ENCODE results near the gene KMT2A. TPM values are rescaled to one million over a fixed set of nuclear protein-coding genes. Genes with fewer than 3 reads are reported as not detected.
"Not testable (repeated sequence)": the region's sequence is repeated elsewhere in the genome, so short reads cannot be mapped to it uniquely, and the experiment has no call there.

The KMT2A gene
- total and polyA plus RNA-seq, 4 donors, result 7.7 to 127 (median 27.0) TPM

DNA sequence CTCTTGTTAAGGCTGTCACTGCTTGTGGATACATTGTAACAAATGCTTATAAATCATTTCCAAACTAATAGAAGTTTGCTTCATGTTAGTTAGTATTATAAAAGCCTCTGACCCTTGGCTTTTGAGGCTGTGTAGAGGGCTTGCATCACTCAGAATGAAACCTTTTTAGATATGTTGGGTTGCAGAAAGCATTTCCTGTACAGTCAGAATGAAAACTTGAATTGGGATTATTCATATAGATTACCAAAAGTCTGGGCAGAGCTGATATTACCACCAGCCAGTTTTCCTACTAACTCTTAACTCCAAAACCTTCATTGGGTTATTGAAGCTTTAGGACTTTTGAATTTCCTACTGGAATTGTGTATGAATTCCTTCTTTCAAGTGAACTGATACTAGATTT lies 12.0 kb downstream of the KMT2A start:
- no peak overlapping the region for H3K9ac ChIP-seq (ENCODE audit: insufficient read depth in 1 of 2, low read length in 2 of 2)
- no peaks in the 10 kb centered on the region for H3K9me3 ChIP-seq (ENCODE audit: control insufficient read depth in 4 of 4, insufficient read depth in 3 of 4, low read length in 3 of 4)
- peaks cover 0 to 7% (median under 1%) of the 10 kb centered on the region in 5 donors for H3K4me1 ChIP-seq (ENCODE audit: control insufficient read depth in 5 of 5, insufficient read depth in 5 of 5, low read length in 5 of 5)
- DNase-seq, result no peak
- H3K36me3 ChIP-seq (ENCODE audit: control insufficient read depth in 4 of 4, insufficient read depth in 4 of 4, low read length in 4 of 4), result peaks cover 0 to 4% (median 1%) of the 10 kb centered on the region in 4 donors
- no peak overlapping the region for H3K4me3 ChIP-seq
- TF ChIP-seq, protein P1, sequence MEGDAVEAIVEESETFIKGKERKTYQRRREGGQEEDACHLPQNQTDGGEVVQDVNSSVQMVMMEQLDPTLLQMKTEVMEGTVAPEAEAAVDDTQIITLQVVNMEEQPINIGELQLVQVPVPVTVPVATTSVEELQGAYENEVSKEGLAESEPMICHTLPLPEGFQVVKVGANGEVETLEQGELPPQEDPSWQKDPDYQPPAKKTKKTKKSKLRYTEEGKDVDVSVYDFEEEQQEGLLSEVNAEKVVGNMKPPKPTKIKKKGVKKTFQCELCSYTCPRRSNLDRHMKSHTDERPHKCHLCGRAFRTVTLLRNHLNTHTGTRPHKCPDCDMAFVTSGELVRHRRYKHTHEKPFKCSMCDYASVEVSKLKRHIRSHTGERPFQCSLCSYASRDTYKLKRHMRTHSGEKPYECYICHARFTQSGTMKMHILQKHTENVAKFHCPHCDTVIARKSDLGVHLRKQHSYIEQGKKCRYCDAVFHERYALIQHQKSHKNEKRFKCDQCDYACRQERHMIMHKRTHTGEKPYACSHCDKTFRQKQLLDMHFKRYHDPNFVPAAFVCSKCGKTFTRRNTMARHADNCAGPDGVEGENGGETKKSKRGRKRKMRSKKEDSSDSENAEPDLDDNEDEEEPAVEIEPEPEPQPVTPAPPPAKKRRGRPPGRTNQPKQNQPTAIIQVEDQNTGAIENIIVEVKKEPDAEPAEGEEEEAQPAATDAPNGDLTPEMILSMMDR (IDR thresholded peaks at IDR 0.05; ENCODE audit: control extremely low read depth, extremely low read depth), result no peak
- H3K27ac ChIP-seq (ENCODE audit: low read depth in 1 of 2, low read length in 1 of 2), result no peak overlapping the region
- no peak for ATAC-seq (ENCODE audit: insufficient read depth, low FRiP score)
- no peaks in the 10 kb centered on the region for H3K27me3 ChIP-seq (ENCODE audit: control insufficient read depth in 3 of 3, insufficient read depth in 3 of 3, low read length in 2 of 3)

DNA sequence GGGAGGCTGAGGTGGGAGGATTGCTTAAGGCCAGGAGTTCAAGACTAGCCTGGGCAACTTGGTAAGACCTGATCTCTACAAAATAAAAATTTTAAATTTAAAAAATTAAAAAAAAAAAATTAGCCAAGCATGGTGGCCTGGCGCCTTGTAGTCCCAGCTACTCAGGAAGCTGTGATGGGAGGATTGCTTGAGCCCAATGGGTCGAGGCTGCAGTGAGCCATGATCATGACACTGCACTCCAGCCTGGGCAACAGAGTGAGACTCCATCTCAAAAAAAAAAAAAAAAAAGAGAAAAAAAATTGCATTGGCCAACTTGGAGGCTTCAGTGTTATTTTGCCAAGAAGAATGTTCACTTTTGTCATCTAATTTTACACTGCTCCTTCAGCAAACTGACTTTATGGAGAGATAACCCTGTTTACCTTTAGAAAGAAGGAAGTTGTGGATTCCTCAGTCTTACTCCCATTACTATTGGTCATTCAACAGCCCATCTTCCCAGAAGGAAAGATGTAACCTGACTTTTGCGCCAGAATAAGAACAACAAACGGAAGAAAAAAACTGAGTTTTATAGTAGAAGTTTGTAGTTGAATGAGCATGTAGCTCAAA lies 13.1 kb downstream of the KMT2A start:
- H3K4me3 ChIP-seq, result no peak overlapping the region
- H3K27ac ChIP-seq (ENCODE audit: low read depth in 1 of 2, low read length in 1 of 2), result no peak overlapping the region
- H3K9me3 ChIP-seq (ENCODE audit: control insufficient read depth in 4 of 4, insufficient read depth in 3 of 4, low read length in 3 of 4), result no peaks in the 10 kb centered on the region
- no peaks in the 10 kb centered on the region for H3K27me3 ChIP-seq (ENCODE audit: control insufficient read depth in 3 of 3, insufficient read depth in 3 of 3, low read length in 2 of 3)
- no peak overlapping the region for H3K9ac ChIP-seq (ENCODE audit: insufficient read depth in 1 of 2, low read length in 2 of 2)
- TF ChIP-seq, protein P1 (IDR thresholded peaks at IDR 0.05; ENCODE audit: control extremely low read depth, extremely low read depth), result no peak
- H3K4me1 ChIP-seq (ENCODE audit: control insufficient read depth in 5 of 5, insufficient read depth in 5 of 5, low read length in 5 of 5), result peaks cover 0 to 7% (median 0%) of the 10 kb centered on the region in 5 donors
- peaks cover 0 to 4% (median 1%) of the 10 kb centered on the region in 4 donors for H3K36me3 ChIP-seq (ENCODE audit: control insufficient read depth in 4 of 4, insufficient read depth in 4 of 4, low read length in 4 of 4)
- WGBS, 2 donors, result 83 to 95% methylated on average over 4 of the region's 4 CpGs
- DNase-seq, result no peak
- ATAC-seq (ENCODE audit: insufficient read depth, low FRiP score), result no peak

DNA sequence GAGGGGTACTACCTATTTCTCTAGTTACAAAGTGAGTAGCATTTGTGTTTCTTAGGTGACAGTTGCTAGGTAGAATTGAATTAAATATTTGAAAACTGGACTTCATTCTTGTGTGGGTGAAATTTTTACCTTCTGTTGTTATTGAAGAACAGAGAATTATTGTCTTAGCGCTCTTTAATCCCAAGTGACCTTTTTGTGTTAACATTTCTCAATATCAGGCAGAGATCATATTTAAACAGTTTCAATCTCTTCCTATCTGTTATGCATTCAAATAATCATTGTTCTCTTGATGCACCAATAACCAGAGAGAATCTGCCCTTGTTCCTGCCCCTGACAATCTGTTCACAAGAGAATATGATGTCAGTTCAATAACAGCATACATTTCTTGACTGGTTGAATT lies 14.2 kb downstream of the KMT2A start:
- TF ChIP-seq, protein P1 (IDR thresholded peaks at IDR 0.05; ENCODE audit: control extremely low read depth, extremely low read depth), result no peak
- Histone ChIP-seq H3K9me3 (ENCODE audit: control insufficient read depth in 4 of 4, insufficient read depth in 3 of 4, low read length in 3 of 4) (no peaks in the 10 kb centered on the region), H3K36me3 (ENCODE audit: control insufficient read depth in 4 of 4, insufficient read depth in 4 of 4, low read length in 4 of 4) (peaks cover 0 to 4% (median 1%) of the 10 kb centered on the region in 4 donors), H3K27me3 (ENCODE audit: control insufficient read depth in 3 of 3, insufficient read depth in 3 of 3, low read length in 2 of 3) (no peaks in the 10 kb centered on the region), H3K4me1 (ENCODE audit: control insufficient read depth in 5 of 5, insufficient read depth in 5 of 5, low read length in 5 of 5) (peaks cover 0 to 7% (median 0%) of the 10 kb centered on the region in 5 donors), H3K27ac (ENCODE audit: low read depth in 1 of 2, low read length in 1 of 2) (no peak overlapping the region), H3K9ac (ENCODE audit: insufficient read depth in 1 of 2, low read length in 2 of 2) (no peak overlapping the region), H3K4me3 (no peak overlapping the region)
- DNase-seq, result no peak
- 81 to 91% methylated on average over 1 of the region's 1 CpG for whole genome bisulfite sequencing, 2 donors
- ATAC-seq (ENCODE audit: insufficient read depth, low FRiP score), result no peak

DNA sequence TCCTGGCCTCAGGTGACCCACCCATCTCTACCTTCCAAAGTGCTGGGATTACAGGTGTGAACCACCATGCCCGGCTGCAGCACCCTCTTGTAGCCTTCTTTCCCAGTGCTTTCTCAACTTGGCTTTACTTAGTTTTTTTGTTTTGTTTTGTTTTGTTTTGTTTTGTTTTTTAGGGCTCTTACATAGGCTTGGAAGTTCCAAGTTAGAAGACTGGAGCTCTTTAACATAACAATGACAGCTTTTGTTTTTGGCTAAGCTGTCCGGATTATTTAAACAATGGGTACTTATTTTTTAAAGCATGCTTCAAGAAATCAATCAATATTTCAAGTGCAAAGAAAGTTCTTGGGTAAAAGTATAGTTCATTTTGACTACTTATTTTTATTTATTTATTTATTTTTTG lies 25.9 kb downstream of the KMT2A start:
- 83 to 92% methylated on average over 2 of the region's 2 CpGs for WGBS, 2 donors
- Histone ChIP-seq H3K9me3 (ENCODE audit: control insufficient read depth in 4 of 4, insufficient read depth in 3 of 4, low read length in 3 of 4) (no peaks in the 10 kb centered on the region), H3K4me3 (no peak overlapping the region), H3K27me3 (ENCODE audit: control insufficient read depth in 3 of 3, insufficient read depth in 3 of 3, low read length in 2 of 3) (no peaks in the 10 kb centered on the region), H3K4me1 (ENCODE audit: control insufficient read depth in 5 of 5, insufficient read depth in 5 of 5, low read length in 5 of 5) (peaks cover 0 to 2% (median 0%) of the 10 kb centered on the region in 5 donors), H3K27ac (ENCODE audit: low read depth in 1 of 2, low read length in 1 of 2) (no peak overlapping the region), H3K36me3 (ENCODE audit: control insufficient read depth in 4 of 4, insufficient read depth in 4 of 4, low read length in 4 of 4) (peaks cover 0 to 2% (median under 1%) of the 10 kb centered on the region in 4 donors), H3K9ac (ENCODE audit: insufficient read depth in 1 of 2, low read length in 2 of 2) (no peak overlapping the region)
- no peak for ATAC-seq (ENCODE audit: insufficient read depth, low FRiP score)
- TF ChIP-seq, protein P1 (IDR thresholded peaks at IDR 0.05; ENCODE audit: control extremely low read depth, extremely low read depth), result no peak
- DNase-seq, result no peak

DNA sequence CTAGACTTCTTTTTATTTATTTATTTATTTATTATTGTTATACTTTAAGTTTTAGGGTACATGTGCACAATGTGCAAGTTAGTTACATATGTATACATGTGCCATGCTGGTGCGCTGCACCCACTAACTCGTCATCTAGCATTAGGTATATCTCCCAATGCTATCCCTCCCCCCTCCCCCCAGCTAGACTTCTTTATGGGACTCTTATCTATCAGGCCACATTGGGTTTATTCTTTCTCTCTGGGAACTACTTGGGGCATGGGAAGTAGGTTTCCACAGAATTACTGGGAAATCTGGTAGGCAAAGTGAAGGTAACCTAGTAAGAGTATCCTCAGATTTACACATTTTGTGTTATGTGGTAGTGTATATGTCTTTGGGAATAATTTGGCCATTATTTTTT lies 32.7 kb downstream of the KMT2A start:
- ATAC-seq (ENCODE audit: insufficient read depth, low FRiP score); H3K9me3 ChIP-seq (ENCODE audit: control insufficient read depth in 4 of 4, insufficient read depth in 3 of 4, low read length in 3 of 4); H3K27ac ChIP-seq (ENCODE audit: low read depth in 1 of 2, low read length in 1 of 2); H3K4me3 ChIP-seq; H3K27me3 ChIP-seq (ENCODE audit: control insufficient read depth in 3 of 3, insufficient read depth in 3 of 3, low read length in 2 of 3); H3K9ac ChIP-seq (ENCODE audit: insufficient read depth in 1 of 2, low read length in 2 of 2); H3K4me1 ChIP-seq (ENCODE audit: control insufficient read depth in 5 of 5, insufficient read depth in 5 of 5, low read length in 5 of 5); DNase-seq: not testable (repeated sequence)
- H3K36me3 ChIP-seq (ENCODE audit: control insufficient read depth in 4 of 4, insufficient read depth in 4 of 4, low read length in 4 of 4), result peaks cover 7 to 18% (median 9%) of the 10 kb centered on the region in 4 donors
- WGBS, 2 donors, result 95 to 100% methylated on average over 1 to 2 of the region's 2 CpGs
